H1 (cell line): ENCODE data around the gene TSC1. TPM values are rescaled to one million over a fixed set of nuclear protein-coding genes. Genes with fewer than 3 reads are reported as not detected.

Experiments used
- CTCF ChIA-PET: fragments of 300-600 bp; sonication (Branson Sonifier 250); formaldehyde crosslinking; loops from one replicate; lab custom pipeline; 2021; ENCODE audit not compliant: partially characterized antibody; lab: Charles Lee
- POLR2A ChIA-PET: fragments of 300-600 bp; sonication (Branson Sonifier 250); formaldehyde crosslinking; loops from one replicate; lab custom pipeline; 2021; ENCODE audit warnings: inconsistent platforms; ENCODE audit not compliant: partially characterized antibody; lab: Charles Lee
- DNase-seq, 2 experiments: peaks; one replicate each; pipeline versions ENCODE4 v3.0.0 to v3.0.0-alpha.2; 2010 to 2022; ENCODE audit warnings: low spot score in 2 of 2, low read depth in 1 of 2, mixed read lengths in 1 of 2
- FAIRE-seq: peaks from 2 replicates; lab custom pipeline; 2011; peaks lifted over from hg19 to GRCh38; lab: Jason Lieb, UNC
- H2AFZ ChIP-seq: 2 replicates; pipeline ENCODE4 v1.8.1; 2012; ENCODE audit warnings: low read length, inconsistent platforms
- H2AK5ac ChIP-seq: 2 replicates; pipeline ENCODE4 v1.6.1; 2013; ENCODE audit warnings: low read depth, low read length
- H2BK120ac ChIP-seq: replicated peaks from 2 replicates; pipeline ENCODE3; 2013; ENCODE audit warnings: low read depth, low read length, inconsistent platforms
- H2BK12ac ChIP-seq: 2 replicates; pipeline ENCODE4 v1.6.1; 2013; ENCODE audit warnings: low read depth, low read length
- H2BK15ac ChIP-seq: 2 replicates; pipeline ENCODE4 v1.6.1; 2013; ENCODE audit warnings: low read length
- H2BK20ac ChIP-seq: 2 replicates; pipeline ENCODE4 v1.6.1; 2013; ENCODE audit warnings: low read length
- H2BK5ac ChIP-seq: 2 replicates; pipeline ENCODE4 v1.6.1; 2013; ENCODE audit warnings: low read depth, low read length
- H3K14ac ChIP-seq: 2 replicates; pipeline ENCODE4 v1.6.1; 2013; ENCODE audit warnings: inconsistent platforms; ENCODE audit not compliant: insufficient read length
- H3K18ac ChIP-seq: 2 replicates; pipeline ENCODE4 v1.6.1; 2013; ENCODE audit warnings: low read length; ENCODE audit errors: extremely low read depth
- H3K23ac ChIP-seq: 2 replicates; pipeline ENCODE4 v1.6.1; 2013; ENCODE audit warnings: inconsistent platforms; ENCODE audit not compliant: insufficient read length
- H3K23me2 ChIP-seq: 2 replicates; pipeline ENCODE4 v1.6.1; 2013; ENCODE audit warnings: low read depth, low read length
- H3K27ac ChIP-seq: 2 replicates; pipeline ENCODE4 v1.6.1; 2011; ENCODE audit warnings: low read depth, low read length, inconsistent platforms
- H3K27me3 ChIP-seq, 4 experiments: replicated peaks in 1 of 4; 1 replicate in 1 of 4; 2 replicates in 3 of 4; pipeline versions ENCODE4 v1.6.1 to v1.8.1; 2011 to 2013; ENCODE audit warnings: low read length in 3 of 4, mild to moderate bottlenecking in 3 of 4, inconsistent platforms in 2 of 4, mixed read lengths in 2 of 4, moderate library complexity in 1 of 4; ENCODE audit not compliant: control insufficient read depth in 3 of 4, insufficient read depth in 3 of 4; ENCODE audit errors: extremely low read depth in 1 of 4
- H3K36me3 ChIP-seq, 4 experiments: 2 replicates each; pipeline versions ENCODE4 v1.6.1 to v1.8.1; 2011 to 2013; ENCODE audit warnings: mild to moderate bottlenecking in 4 of 4, low read length in 3 of 4, moderate library complexity in 2 of 4, control low read depth in 1 of 4, inconsistent platforms in 1 of 4; ENCODE audit not compliant: insufficient read depth in 4 of 4, control insufficient read depth in 2 of 4
- H3K4ac ChIP-seq: replicated peaks from 2 replicates; pipeline ENCODE3; 2013; ENCODE audit warnings: low read length, low read depth, mixed read lengths, inconsistent platforms; ENCODE audit not compliant: insufficient read length
- H3K4me1 ChIP-seq, 4 experiments: replicated peaks in 1 of 4; 1 replicate in 1 of 4; 2 replicates in 3 of 4; pipeline versions ENCODE4 v1.6.1 to v1.8.1; 2011 to 2013; ENCODE audit warnings: low read length in 3 of 4, inconsistent platforms in 2 of 4, mixed read lengths in 1 of 4; ENCODE audit not compliant: insufficient read depth in 4 of 4, control insufficient read depth in 3 of 4
- H3K4me2 ChIP-seq, 2 experiments: 2 replicates each; pipeline versions ENCODE4 v1.6.1 to v1.8.1; 2011 to 2013; ENCODE audit warnings: low read depth in 2 of 2, low read length in 2 of 2, control low read depth in 1 of 2, inconsistent platforms in 1 of 2, mild to moderate bottlenecking in 1 of 2; ENCODE audit not compliant: insufficient read depth in 1 of 2
- H3K4me3 ChIP-seq, 4 experiments: fragments of 200-600, 300-600 bp in 1 of 4; sonication (generic), shearing (Covaris generic), sonication (Bioruptor Twin) in 1 of 4; 2 replicates each; pipeline versions ENCODE4 v1.5.1 to v1.8.1; 2011 to 2016; ENCODE audit warnings: low read length in 4 of 4, low read depth in 3 of 4, control low read depth in 2 of 4, inconsistent platforms in 2 of 4, mild to moderate bottlenecking in 2 of 4, mixed read lengths in 1 of 4, moderate library complexity in 1 of 4; ENCODE audit not compliant: insufficient read depth in 2 of 4; ENCODE audit errors: extremely low read depth in 1 of 4
- H3K56ac ChIP-seq: replicated peaks from 2 replicates; pipeline ENCODE3; 2013; ENCODE audit warnings: low read depth, mild to moderate bottlenecking, mixed read lengths, low read length, inconsistent platforms; ENCODE audit not compliant: insufficient read length
- H3K79me1 ChIP-seq: 2 replicates; pipeline ENCODE4 v1.6.1; 2013; ENCODE audit warnings: low read depth, low read length, control low read depth
- H3K79me2 ChIP-seq, 2 experiments: 2 replicates each; pipeline versions ENCODE4 v1.6.1 to v1.8.1; 2012 to 2013; ENCODE audit warnings: low read length in 2 of 2, mild to moderate bottlenecking in 2 of 2, inconsistent platforms in 1 of 2; ENCODE audit not compliant: insufficient read depth in 2 of 2, control insufficient read depth in 1 of 2
- H3K9ac ChIP-seq, 4 experiments: replicated peaks in 1 of 4; 1 replicate in 1 of 4; 2 replicates in 3 of 4; pipeline versions ENCODE4 v1.6.1 to v1.8.1; 2011 to 2013; ENCODE audit warnings: low read depth in 3 of 4, low read length in 3 of 4, control low read depth in 2 of 4, mild to moderate bottlenecking in 2 of 4, moderate library complexity in 2 of 4, inconsistent platforms in 1 of 4; ENCODE audit errors: extremely low read depth in 1 of 4
- H3K9me3 ChIP-seq, 2 experiments: 2 replicates each; pipeline versions ENCODE4 v1.6.1 to v1.8.1; 2012 to 2013; ENCODE audit warnings: mild to moderate bottlenecking in 2 of 2, moderate library complexity in 2 of 2, control low read depth in 1 of 2, inconsistent platforms in 1 of 2, low read depth in 1 of 2, low read length in 1 of 2, mixed read lengths in 1 of 2; ENCODE audit not compliant: insufficient read depth in 2 of 2
- H4K20me1 ChIP-seq, 2 experiments: replicated peaks in 1 of 2; 2 replicates each; pipeline versions ENCODE3 to v1.8.1; 2011 to 2013; ENCODE audit warnings: inconsistent platforms in 2 of 2, low read length in 2 of 2, mild to moderate bottlenecking in 1 of 2; ENCODE audit not compliant: insufficient read depth in 2 of 2, control insufficient read depth in 1 of 2
- H4K5ac ChIP-seq: 2 replicates; pipeline ENCODE4 v1.6.1; 2013; ENCODE audit warnings: low read length, low read depth, mixed read lengths, inconsistent platforms; ENCODE audit not compliant: insufficient read length
- H4K8ac ChIP-seq: 2 replicates; pipeline ENCODE4 v1.8.0; 2013; ENCODE audit warnings: mild to moderate bottlenecking, moderate library complexity, low read length, inconsistent platforms; ENCODE audit not compliant: insufficient read depth; ENCODE audit errors: extremely low read depth
- H4K91ac ChIP-seq: replicated peaks from 2 replicates; pipeline ENCODE3; 2013; ENCODE audit warnings: low read length, mixed read lengths, inconsistent platforms; ENCODE audit not compliant: insufficient read length
- TAF1 ChIP-seq: IDR thresholded peaks from 2 replicates; pipeline ENCODE4 v1.6.1; 2011; ENCODE audit warnings: mild to moderate bottlenecking, low read depth, low read length
- WGBS, 2 experiments: shearing (Covaris generic) in 1 of 2; methylation state at CpG; one replicate each; pipeline versions ENCODE4 v1.1.6 to v1.1.7; 2013 to 2015; ENCODE audit warnings: low lambda C conversion rate in 2 of 2, mixed read lengths in 2 of 2, inconsistent platforms in 1 of 2, low coverage in 1 of 2, missing lambda C conversion rate in 1 of 2; ENCODE audit not compliant: insufficient replicate concordance in 2 of 2, insufficient coverage in 1 of 2, insufficient read length in 1 of 2; ENCODE audit errors: extremely low coverage in 1 of 2, missing lambda C conversion rate in 1 of 2; 5-methylcytosine and 5-hydroxymethylcytosine counted together
- polyA plus RNA-seq, 7 experiments: library from polyadenylated mRNA; depleted of rRNA in 3 of 7; stranded (reverse) in 5 of 7; unstranded in 2 of 7; fragments of >200 nt in 5 of 7; fragments of 200-250 nt in 2 of 7; gene quantifications; 1 replicate in 5 of 7; 2 replicates in 1 of 7; 4 replicates in 1 of 7; pipeline versions ENCODE4 v1.2.1 to v1.2.3, GENCODE V29; 2011 to 2013; ENCODE audit warnings: missing spikeins in 2 of 7, mixed read lengths in 2 of 7
- total RNA-seq: library from RNA; stranded (reverse); fragmentation: NEBNext Ultra II Directional; extraction: Animal tissue kit (Norgen Biotek cat#: 25700); gene quantifications from 2 replicates; pipeline ENCODE4 v1.2.1, GENCODE V29; 2021

The TSC1 gene
- total and polyA plus RNA-seq, 2 of the 8 experiments (the other 6 are each of a cell fraction or from before 2014, with no cell fraction given): 37.2 to 46.0 TPM

- Histone ChIP-seq H2AFZ (no peak overlapping the region), H3K9me3 (no peaks in the 10 kb centered on the region), H4K8ac (no peak overlapping the region; the same call in 1 of the 2 replicates), H3K9ac (no peak overlapping the region), H3K18ac (no peak overlapping the region), H3K79me2 (no peaks in the 10 kb centered on the region), H2BK120ac (no peak overlapping the region), H3K23me2 (no peaks in the 10 kb centered on the region), H3K4me2 (no peak overlapping the region), H2BK15ac (no peak overlapping the region), H3K4me3 (no peak overlapping the region), H4K5ac (no peak overlapping the region), H3K14ac (no peak overlapping the region), H2BK12ac (no peak overlapping the region), H2AK5ac (no peak overlapping the region), H3K27ac (no peak overlapping the region), H4K20me1 (no peaks in the 10 kb centered on the region), H4K91ac (no peak overlapping the region), H3K27me3 (no peaks in the 10 kb centered on the region; a peak in 2 of 7 replicates), H3K36me3 (no peaks in the 10 kb centered on the region), H2BK5ac (no peak overlapping the region), H3K23ac (no peak overlapping the region), H3K4ac (no peak overlapping the region), H3K4me1 (peaks cover 0 to 20% (median 9%) of the 10 kb centered on the region in 4 experiments; a peak in 6 of 7 replicates), H3K79me1 (no peaks in the 10 kb centered on the region), H3K56ac (no peak overlapping the region), H2BK20ac (no peak overlapping the region)
- DNase-seq (no peak), FAIRE-seq (no peak)
- ChIA-PET POLR2A (no interaction called here), CTCF (interaction anchor here (1.2 kb wide), 1 partner anchor 10 kb away, joined by 4 read pairs; no protein-coding TSS in a partner anchor)
- 64% methylated on average over 5 of the region's 5 CpGs; no CpG with 5 or more reads in 1 of the 2 experiments for WGBS, 2 experiments
- no peak for TF ChIP-seq TAF1
These were observed 88.5 kb downstream of the TSC1 start for GRCh38 chr9:132855904-132856303.
